Measurements from ENCODE around the gene TNFSF4.

Gene TNFSF4

GRCh38 chr1:173210283-173210682, 3.2 kb upstream of the TNFSF4 start:
- TF ChIP-seq, protein P1, sequence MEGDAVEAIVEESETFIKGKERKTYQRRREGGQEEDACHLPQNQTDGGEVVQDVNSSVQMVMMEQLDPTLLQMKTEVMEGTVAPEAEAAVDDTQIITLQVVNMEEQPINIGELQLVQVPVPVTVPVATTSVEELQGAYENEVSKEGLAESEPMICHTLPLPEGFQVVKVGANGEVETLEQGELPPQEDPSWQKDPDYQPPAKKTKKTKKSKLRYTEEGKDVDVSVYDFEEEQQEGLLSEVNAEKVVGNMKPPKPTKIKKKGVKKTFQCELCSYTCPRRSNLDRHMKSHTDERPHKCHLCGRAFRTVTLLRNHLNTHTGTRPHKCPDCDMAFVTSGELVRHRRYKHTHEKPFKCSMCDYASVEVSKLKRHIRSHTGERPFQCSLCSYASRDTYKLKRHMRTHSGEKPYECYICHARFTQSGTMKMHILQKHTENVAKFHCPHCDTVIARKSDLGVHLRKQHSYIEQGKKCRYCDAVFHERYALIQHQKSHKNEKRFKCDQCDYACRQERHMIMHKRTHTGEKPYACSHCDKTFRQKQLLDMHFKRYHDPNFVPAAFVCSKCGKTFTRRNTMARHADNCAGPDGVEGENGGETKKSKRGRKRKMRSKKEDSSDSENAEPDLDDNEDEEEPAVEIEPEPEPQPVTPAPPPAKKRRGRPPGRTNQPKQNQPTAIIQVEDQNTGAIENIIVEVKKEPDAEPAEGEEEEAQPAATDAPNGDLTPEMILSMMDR (IDR thresholded peaks at IDR 0.05; ENCODE audit: extremely low read depth, missing control alignments) = no peak
- no peak for DNase-seq (ENCODE audit: low spot score)

DNA sequence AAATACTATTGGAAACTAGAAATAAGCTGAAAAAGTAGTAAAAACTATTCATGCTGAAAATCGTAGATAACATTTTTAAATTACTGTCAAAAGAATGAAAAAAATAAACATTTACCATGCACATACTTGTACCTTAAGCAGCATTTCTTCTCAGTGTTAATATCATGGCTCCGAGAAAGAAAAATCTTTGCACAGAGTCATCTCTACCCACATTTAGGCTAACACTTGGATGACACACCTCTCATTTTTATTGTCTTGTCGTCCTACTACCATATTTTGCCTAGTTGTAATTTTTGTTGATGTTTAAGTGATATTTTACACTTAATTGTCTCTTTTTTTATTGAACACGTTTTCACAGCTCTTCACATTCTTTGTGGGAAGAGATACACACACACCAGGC, 1.7 kb upstream of the TNFSF4 start:
- DNase-seq (ENCODE audit: low spot score) = no peak

GRCh38 chr1:173208146-173208545, 1.0 kb upstream of the TNFSF4 start:
- DNase-seq (ENCODE audit: low spot score) = no peak
- TF ChIP-seq, protein P1 (IDR thresholded peaks at IDR 0.05; ENCODE audit: extremely low read depth, missing control alignments) = no peak

More for the DNA sequence above, 1.7 kb upstream of the TNFSF4 start:
- TF ChIP-seq, protein P1 (IDR thresholded peaks at IDR 0.05; ENCODE audit: extremely low read depth, missing control alignments) = no peak

GRCh38 chr1:173205146-173206051, 1.7 kb downstream of the TNFSF4 start:
- TF ChIP-seq, protein P1 (IDR thresholded peaks at IDR 0.05; ENCODE audit: extremely low read depth, missing control alignments) = no peak
- DNase-seq (ENCODE audit: low spot score) = no peak

- no peak for DNase-seq (ENCODE audit: low spot score)
- TF ChIP-seq, protein P1 (IDR thresholded peaks at IDR 0.05; ENCODE audit: extremely low read depth, missing control alignments) = no peak
Measured at GRCh38 chr1:173204693-173205092, 2.4 kb downstream of the TNFSF4 start.

DNA sequence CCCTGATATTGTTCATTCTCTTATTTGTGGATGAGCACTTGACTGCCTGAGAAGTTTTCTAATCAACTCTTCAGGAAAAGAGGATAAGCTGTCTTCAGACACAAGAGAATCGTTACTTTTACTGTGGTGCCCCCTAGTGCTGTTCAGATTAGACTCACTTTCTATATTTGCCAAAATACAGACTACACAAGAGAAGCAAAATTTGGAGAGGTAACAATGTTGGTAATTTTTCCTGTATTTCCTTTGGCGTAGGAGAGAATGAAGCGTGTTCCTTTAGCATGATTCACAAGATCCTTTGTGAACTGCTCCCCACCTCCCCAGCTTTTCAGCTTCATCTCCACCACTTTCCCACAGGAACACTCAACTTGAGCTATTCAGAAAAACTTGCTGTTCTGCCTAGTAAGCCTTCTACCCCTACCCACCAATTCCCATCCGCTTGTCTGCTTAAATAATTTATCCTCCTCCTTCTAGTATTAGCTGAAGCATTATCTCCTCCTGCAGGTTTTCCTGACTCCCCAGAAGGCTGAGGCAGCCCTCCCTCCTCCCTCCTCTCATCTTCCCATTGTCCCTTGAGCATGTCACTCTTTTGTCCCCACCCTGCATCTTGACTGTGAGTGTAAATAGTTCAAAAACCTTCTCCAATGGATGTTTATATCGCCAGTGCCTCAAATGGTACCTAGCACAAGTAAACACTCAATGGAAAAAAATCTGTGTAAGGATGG, 4.5 kb downstream of the TNFSF4 start:
- no peak for DNase-seq (ENCODE audit: low spot score)
- TF ChIP-seq, protein P1 (IDR thresholded peaks at IDR 0.05; ENCODE audit: extremely low read depth, missing control alignments) = peak; percentile 36

- TF ChIP-seq, protein P1 (IDR thresholded peaks at IDR 0.05; ENCODE audit: extremely low read depth, missing control alignments) = no peak
- no peak for DNase-seq (ENCODE audit: low spot score)
Measured at GRCh38 chr1:173201969-173202368, 5.2 kb downstream of the TNFSF4 start.

All from GM20000 (cell line).